ENCODE results near the gene GLI1.
A peak's percentile ranks its signal among the peaks of the same experiment; 100 is the strongest.
"Not testable (repeated sequence)": the region's sequence is repeated elsewhere in the genome, so short reads cannot be mapped to it uniquely, and the experiment has no call there.

The GLI1 gene

GRCh38 chr12:57459750-57460467, at the start of gene GLI1:
TSS of gene GLI1 (plus strand) at chr12:57459785. CDS start at chr12:57463692, 3,907 bp downstream.
- Histone ChIP-seq H3K9me2 (ENCODE audit: low read depth, low read length) (no peaks in the 10 kb centered on the region), H3K9ac (ENCODE audit: low read length) (peak within 1 kb of the TSS; percentile 64), H3K27me3 (ENCODE audit: insufficient read depth, low read length) (no peaks in the 10 kb centered on the region; the same call in 1 of the 2 replicates), H3K79me2 (ENCODE audit: insufficient read depth, low read length) (no peaks in the 10 kb centered on the region), H3F3A (ENCODE audit: insufficient read depth, low read length) (no peaks in the 10 kb centered on the region), H3K9me3 (ENCODE audit: low read length) (no peaks in the 10 kb centered on the region), H2AFZ (ENCODE audit: low read length) (peak within 1 kb of the TSS; percentile 21; the same call in 1 of the 2 replicates), H3K4me2 (ENCODE audit: low read length) (peak within 1 kb of the TSS; percentile 92), H3K36me3 (ENCODE audit: insufficient read depth, low read length) (no peaks in the 10 kb centered on the region), H3K27ac (ENCODE audit: low read depth, low read length, poor library complexity, severe bottlenecking) (peak within 1 kb of the TSS; percentile 65), H3K4me1 (ENCODE audit: insufficient read depth, low read length, severe bottlenecking) (peaks cover 36% of the 10 kb centered on the region), H3K4me3 (ENCODE audit: low read depth, low read length, poor library complexity, severe bottlenecking) (peak within 1 kb of the TSS; percentile 67), H4K20me1 (ENCODE audit: insufficient read depth, low read length) (no peaks in the 10 kb centered on the region)
- TF ChIP-seq EZH2 (IDR thresholded peaks at IDR 0.05; ENCODE audit: borderline replicate concordance, low read length): no peak
- TF ChIP-seq CTCF (IDR thresholded peaks at IDR 0.05; ENCODE audit: low read length): no peak

GRCh38 chr12:57410534-57410933, 49.1 kb upstream of the GLI1 start:
- Histone ChIP-seq H3K9me2 (ENCODE audit: low read depth, low read length) (no peaks in the 10 kb centered on the region), H3K9ac (ENCODE audit: low read length) (no peak overlapping the region), H3K4me3 (ENCODE audit: low read depth, low read length, poor library complexity, severe bottlenecking) (no peak overlapping the region), H3F3A (ENCODE audit: insufficient read depth, low read length) (no peaks in the 10 kb centered on the region), H3K4me2 (ENCODE audit: low read length) (no peak overlapping the region), H3K27me3 (ENCODE audit: insufficient read depth, low read length) (no peaks in the 10 kb centered on the region), H3K9me3 (ENCODE audit: low read length) (no peaks in the 10 kb centered on the region), H3K4me1 (ENCODE audit: insufficient read depth, low read length, severe bottlenecking) (peaks cover 6% of the 10 kb centered on the region), H3K36me3 (ENCODE audit: insufficient read depth, low read length) (no peaks in the 10 kb centered on the region), H3K79me2 (ENCODE audit: insufficient read depth, low read length) (peaks cover 29% of the 10 kb centered on the region), H2AFZ (ENCODE audit: low read length) (no peak overlapping the region), H4K20me1 (ENCODE audit: insufficient read depth, low read length) (no peaks in the 10 kb centered on the region), H3K27ac (ENCODE audit: low read depth, low read length, poor library complexity, severe bottlenecking) (no peak overlapping the region)
- TF ChIP-seq CTCF (IDR thresholded peaks at IDR 0.05; ENCODE audit: low read length): no peak
- TF ChIP-seq EZH2 (IDR thresholded peaks at IDR 0.05; ENCODE audit: borderline replicate concordance, low read length): no peak

- not testable (repeated sequence) for H3F3A ChIP-seq (ENCODE audit: insufficient read depth, low read length); H4K20me1 ChIP-seq (ENCODE audit: insufficient read depth, low read length); H3K9ac ChIP-seq (ENCODE audit: low read length); H3K27ac ChIP-seq (ENCODE audit: low read depth, low read length, poor library complexity, severe bottlenecking); H3K4me2 ChIP-seq (ENCODE audit: low read length); H3K4me3 ChIP-seq (ENCODE audit: low read depth, low read length, poor library complexity, severe bottlenecking); H3K36me3 ChIP-seq (ENCODE audit: insufficient read depth, low read length); H3K27me3 ChIP-seq (ENCODE audit: insufficient read depth, low read length); H3K9me2 ChIP-seq (ENCODE audit: low read depth, low read length); H2AFZ ChIP-seq (ENCODE audit: low read length); H3K9me3 ChIP-seq (ENCODE audit: low read length)
- Histone ChIP-seq H3K79me2 (ENCODE audit: insufficient read depth, low read length) (peaks cover 32% of the 10 kb centered on the region), H3K4me1 (ENCODE audit: insufficient read depth, low read length, severe bottlenecking) (peaks cover 14% of the 10 kb centered on the region)
Observed at GRCh38 chr12:57414160-57414559, 45.4 kb upstream of the GLI1 start.

DNA sequence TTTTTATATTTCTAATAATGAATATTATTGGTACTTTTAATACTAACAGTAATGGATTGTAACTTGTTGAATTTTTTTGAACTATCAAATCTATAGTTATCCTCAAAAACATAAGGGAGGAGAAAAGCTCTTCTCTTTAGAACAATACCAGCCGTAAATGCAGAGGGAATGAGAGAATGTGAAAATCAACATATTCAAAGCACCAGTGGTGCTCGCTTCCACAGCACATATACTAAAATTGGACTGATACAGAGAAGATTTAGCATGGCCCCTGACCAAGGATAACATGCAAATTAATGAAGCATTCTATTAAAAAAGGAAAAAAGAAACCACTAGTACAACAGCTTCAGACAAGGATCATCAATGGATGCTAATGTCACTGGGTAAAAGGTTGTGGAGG, 44.5 kb upstream of the GLI1 start:
- Histone ChIP-seq H3K4me3 (ENCODE audit: low read depth, low read length, poor library complexity, severe bottlenecking) (no peak overlapping the region), H3K9ac (ENCODE audit: low read length) (no peak overlapping the region), H2AFZ (ENCODE audit: low read length) (no peak overlapping the region), H3K4me2 (ENCODE audit: low read length) (no peak overlapping the region), H3K4me1 (ENCODE audit: insufficient read depth, low read length, severe bottlenecking) (peaks cover 14% of the 10 kb centered on the region), H3K9me3 (ENCODE audit: low read length) (no peaks in the 10 kb centered on the region), H3K9me2 (ENCODE audit: low read depth, low read length) (no peaks in the 10 kb centered on the region), H3K27ac (ENCODE audit: low read depth, low read length, poor library complexity, severe bottlenecking) (no peak overlapping the region), H3F3A (ENCODE audit: insufficient read depth, low read length) (no peaks in the 10 kb centered on the region), H3K36me3 (ENCODE audit: insufficient read depth, low read length) (no peaks in the 10 kb centered on the region), H4K20me1 (ENCODE audit: insufficient read depth, low read length) (no peaks in the 10 kb centered on the region), H3K79me2 (ENCODE audit: insufficient read depth, low read length) (peaks cover 30% of the 10 kb centered on the region), H3K27me3 (ENCODE audit: insufficient read depth, low read length) (no peaks in the 10 kb centered on the region)
- TF ChIP-seq CTCF (IDR thresholded peaks at IDR 0.05; ENCODE audit: low read length) (no peak), EZH2 (IDR thresholded peaks at IDR 0.05; ENCODE audit: borderline replicate concordance, low read length) (no peak)
